WI38 (cell line): ENCODE data around the gene TTLL11.

Experiments
- H3K4me3 ChIP-seq: 2 replicates; pipeline ENCODE4 v1.5.1; 2011; ENCODE audit warnings: low read depth, mild to moderate bottlenecking, control low read depth, low read length
- TF ChIP-seq, protein P1 (sequence below): IDR thresholded peaks from 2 replicates; pipeline ENCODE4 v1.5.1; 2012; ENCODE audit warnings: low read depth, mild to moderate bottlenecking, control low read depth, low read length

Gene TTLL11

DNA sequence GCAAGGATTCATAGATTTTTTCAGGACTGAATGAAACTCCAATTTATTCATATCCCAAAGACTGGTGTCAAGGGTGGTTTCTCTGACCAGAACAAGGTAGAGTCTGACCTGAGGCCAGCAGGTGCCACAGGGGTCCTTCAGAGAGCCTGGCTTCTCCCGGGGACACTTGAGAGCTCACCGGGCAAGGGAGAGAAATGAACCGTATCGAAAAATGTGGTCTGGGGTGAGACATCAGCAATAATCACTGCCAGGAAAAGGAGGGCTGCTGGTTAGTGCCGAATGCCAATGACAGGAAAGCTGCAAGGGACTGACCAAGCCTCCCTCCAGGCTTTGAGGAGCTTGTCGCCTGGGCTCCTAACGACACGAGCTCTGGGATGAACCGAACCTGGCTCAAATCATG lies 142.7 kb downstream of the TTLL11 start:
- TF ChIP-seq, protein P1, sequence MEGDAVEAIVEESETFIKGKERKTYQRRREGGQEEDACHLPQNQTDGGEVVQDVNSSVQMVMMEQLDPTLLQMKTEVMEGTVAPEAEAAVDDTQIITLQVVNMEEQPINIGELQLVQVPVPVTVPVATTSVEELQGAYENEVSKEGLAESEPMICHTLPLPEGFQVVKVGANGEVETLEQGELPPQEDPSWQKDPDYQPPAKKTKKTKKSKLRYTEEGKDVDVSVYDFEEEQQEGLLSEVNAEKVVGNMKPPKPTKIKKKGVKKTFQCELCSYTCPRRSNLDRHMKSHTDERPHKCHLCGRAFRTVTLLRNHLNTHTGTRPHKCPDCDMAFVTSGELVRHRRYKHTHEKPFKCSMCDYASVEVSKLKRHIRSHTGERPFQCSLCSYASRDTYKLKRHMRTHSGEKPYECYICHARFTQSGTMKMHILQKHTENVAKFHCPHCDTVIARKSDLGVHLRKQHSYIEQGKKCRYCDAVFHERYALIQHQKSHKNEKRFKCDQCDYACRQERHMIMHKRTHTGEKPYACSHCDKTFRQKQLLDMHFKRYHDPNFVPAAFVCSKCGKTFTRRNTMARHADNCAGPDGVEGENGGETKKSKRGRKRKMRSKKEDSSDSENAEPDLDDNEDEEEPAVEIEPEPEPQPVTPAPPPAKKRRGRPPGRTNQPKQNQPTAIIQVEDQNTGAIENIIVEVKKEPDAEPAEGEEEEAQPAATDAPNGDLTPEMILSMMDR = no peak
- no peak overlapping the region for H3K4me3 ChIP-seq

- H3K4me3 ChIP-seq = no peak overlapping the region
- TF ChIP-seq, protein P1 = no peak
Observed at GRCh38 chr9:121949766-121950165, 143.3 kb downstream of the TTLL11 start.

GRCh38 chr9:121949364-121949763 lies 143.7 kb downstream of the TTLL11 start:
- no peak overlapping the region for H3K4me3 ChIP-seq
- TF ChIP-seq, protein P1 = no peak

- TF ChIP-seq, protein P1 = no peak
Observed at GRCh38 chr9:121947775-121948174, 145.3 kb downstream of the TTLL11 start.

GRCh38 chr9:121946465-121946864 lies 146.6 kb downstream of the TTLL11 start:
- H3K4me3 ChIP-seq = no peak overlapping the region
- TF ChIP-seq, protein P1 = no peak

More at GRCh38 chr9:121947775-121948174, 145.3 kb downstream of the TTLL11 start:
- no peak overlapping the region for H3K4me3 ChIP-seq

DNA sequence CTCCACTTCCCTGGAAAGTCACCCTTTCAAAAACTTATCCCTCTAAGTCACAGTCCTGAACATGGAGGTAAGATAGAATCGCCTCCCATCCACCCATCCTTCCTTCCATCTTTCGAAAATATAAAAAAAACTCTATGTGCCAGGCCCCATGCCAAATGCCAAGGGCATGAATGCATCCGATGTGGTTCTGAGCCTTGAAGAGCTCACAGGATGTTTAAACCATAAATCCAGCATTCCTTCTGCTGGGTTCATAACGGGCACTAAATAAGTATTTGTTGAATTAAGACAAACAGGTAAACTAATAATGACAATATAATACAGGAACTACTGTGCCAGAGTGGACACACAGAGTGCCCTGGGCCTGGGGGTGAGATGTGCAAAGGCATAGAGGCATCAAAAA lies 147.3 kb downstream of the TTLL11 start:
- TF ChIP-seq, protein P1 = no peak
- H3K4me3 ChIP-seq = no peak overlapping the region

DNA sequence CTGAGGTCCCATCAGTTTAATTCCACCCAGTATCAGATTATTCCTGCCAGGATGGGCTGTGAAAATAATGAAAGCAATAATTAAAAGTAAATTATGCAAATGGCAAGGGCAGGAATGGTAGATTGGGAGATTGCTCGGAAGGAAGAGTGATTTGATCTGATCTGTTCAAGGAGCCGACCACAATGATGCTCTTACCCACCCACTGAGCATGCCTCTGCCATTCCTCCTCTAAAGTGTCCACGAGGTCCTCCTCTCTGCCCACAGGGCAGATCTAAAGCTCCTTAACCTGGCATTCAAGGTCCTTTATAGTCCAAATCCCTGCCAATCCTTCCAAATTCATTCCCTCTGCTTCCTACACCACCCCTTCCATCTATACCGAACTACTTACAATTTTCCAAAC lies 147.8 kb downstream of the TTLL11 start:
- TF ChIP-seq, protein P1 = no peak
- no peak overlapping the region for H3K4me3 ChIP-seq
